ENCODE results near the gene RIPOR2.

The RIPOR2 gene, protein sequence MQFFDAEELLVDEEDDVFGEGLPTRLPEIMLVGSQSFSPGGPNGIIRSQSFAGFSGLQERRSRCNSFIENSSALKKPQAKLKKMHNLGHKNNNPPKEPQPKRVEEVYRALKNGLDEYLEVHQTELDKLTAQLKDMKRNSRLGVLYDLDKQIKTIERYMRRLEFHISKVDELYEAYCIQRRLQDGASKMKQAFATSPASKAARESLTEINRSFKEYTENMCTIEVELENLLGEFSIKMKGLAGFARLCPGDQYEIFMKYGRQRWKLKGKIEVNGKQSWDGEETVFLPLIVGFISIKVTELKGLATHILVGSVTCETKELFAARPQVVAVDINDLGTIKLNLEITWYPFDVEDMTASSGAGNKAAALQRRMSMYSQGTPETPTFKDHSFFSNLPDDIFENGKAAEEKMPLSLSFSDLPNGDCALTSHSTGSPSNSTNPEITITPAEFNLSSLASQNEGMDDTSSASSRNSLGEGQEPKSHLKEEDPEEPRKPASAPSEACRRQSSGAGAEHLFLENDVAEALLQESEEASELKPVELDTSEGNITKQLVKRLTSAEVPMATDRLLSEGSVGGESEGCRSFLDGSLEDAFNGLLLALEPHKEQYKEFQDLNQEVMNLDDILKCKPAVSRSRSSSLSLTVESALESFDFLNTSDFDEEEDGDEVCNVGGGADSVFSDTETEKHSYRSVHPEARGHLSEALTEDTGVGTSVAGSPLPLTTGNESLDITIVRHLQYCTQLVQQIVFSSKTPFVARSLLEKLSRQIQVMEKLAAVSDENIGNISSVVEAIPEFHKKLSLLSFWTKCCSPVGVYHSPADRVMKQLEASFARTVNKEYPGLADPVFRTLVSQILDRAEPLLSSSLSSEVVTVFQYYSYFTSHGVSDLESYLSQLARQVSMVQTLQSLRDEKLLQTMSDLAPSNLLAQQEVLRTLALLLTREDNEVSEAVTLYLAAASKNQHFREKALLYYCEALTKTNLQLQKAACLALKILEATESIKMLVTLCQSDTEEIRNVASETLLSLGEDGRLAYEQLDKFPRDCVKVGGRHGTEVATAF

DNA sequence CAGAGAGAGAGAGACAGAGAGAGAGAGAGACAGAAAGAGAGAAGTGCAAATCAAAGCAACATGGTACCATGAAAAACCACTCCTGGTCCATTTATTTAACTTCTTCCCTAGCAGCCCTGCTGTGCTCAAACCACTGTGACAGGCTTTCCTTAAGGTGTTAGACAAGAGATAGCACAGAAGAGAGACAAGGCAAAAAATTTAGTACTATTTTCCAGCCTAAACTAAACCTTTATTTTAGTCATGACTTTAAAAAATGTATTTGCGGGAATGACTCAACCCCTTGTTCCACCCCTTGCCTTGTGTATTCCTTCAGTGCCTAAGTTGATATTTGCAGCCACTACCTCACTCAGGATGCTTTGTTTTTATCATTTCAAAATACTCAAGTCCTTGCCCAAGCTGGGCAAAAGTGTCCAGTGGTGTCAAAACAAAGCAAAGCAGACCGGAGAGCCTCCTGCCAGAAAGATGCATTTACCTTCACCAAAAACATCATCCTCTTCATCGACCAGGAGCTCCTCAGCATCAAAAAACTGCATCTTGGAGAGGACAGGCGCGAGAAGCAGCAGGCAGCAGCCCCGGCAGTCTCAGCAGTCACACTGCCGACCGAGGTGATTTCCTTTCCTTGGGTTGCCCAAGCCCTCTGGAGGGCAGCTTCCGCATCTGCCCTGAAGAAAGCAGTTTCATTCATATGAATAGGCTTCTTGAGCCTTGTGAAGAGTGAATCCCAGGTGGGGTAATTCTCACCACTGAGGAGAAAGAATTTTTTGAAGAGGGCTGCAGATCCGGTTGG, at the start of gene RIPOR2:
TSS of gene RIPOR2 (minus strand) at position 595 of the 787 bp plus-strand sequence. CDS start at position 533, 62 bp downstream.
- no peak for DNase-seq (ENCODE audit: low read depth, low spot score)

GRCh38 chr6:24985323-24985722, 49.6 kb upstream of the RIPOR2 start:
- DNase-seq (ENCODE audit: low read depth, low spot score): no peak

DNA sequence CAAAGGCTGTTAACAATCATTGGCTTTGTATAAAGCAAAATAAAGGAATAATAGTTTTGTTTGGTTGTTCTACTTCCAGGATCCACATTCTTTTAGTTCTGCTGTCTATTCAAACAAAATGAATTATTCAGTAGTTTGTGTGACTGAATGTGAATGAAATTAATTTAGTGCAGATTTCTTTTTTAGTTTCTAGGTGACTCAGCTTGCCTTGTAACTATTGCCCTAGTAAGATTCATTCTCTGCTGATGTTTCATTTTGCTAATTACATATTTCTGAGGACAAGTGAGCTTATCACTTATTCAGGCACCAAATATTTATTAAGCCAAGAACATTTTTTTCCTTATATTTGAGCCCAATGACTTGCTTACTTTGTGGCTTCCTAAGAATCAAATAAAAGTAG, 46.5 kb upstream of the RIPOR2 start:
- DNase-seq (ENCODE audit: low read depth, low spot score): no peak

GRCh38 chr6:24981386-24981760, 45.6 kb upstream of the RIPOR2 start:
- no peak for DNase-seq (ENCODE audit: low read depth, low spot score)

DNA sequence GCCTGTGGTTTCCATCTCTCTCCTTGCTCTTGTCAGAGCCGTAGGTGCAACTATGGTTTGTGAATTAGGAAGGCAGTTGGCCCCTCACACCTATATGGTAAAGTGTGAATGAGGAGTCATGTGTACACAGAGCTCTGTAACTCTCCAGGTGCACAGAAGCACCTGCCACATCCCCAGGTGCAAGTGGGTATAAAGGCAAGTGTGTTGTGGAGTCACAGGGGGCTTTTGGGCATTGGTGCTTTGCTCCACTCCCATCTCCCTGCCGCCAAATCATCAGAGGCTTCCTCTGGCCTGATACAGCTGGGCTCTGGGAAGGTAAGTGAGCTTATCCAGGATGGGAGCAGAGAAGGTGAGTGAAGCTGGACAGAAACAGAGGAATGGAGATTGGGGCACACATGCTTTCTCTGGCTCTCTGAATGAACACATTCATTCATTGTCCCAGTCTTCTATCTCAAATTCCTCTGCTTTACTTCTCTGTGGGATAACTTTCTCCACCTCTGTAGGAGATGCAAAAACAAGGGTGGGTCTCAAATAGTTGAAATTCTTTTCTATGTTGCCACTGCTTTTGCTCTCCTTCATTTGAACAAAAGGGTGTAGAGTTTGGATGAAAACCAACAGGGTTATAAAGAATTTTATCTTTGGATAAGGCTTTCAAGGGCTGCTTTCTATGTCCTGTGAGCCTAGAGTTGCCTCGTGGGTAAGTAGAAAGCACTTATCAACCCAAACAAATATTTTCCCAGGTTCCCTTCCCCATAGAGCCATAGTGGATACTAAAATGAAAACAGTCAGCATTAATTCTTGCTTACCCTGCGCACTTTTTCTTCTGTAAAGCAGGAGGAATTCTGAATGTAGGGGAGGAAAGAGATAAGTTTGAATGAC, 45.0 kb upstream of the RIPOR2 start:
- DNase-seq (ENCODE audit: low read depth, low spot score): no peak

- no peak for DNase-seq (ENCODE audit: low read depth, low spot score)
These were observed 43.4 kb upstream of the RIPOR2 start for GRCh38 chr6:24979176-24979575.

- no peak for DNase-seq (ENCODE audit: low read depth, low spot score)
These were observed 38.7 kb upstream of the RIPOR2 start for GRCh38 chr6:24974182-24975171.

DNA sequence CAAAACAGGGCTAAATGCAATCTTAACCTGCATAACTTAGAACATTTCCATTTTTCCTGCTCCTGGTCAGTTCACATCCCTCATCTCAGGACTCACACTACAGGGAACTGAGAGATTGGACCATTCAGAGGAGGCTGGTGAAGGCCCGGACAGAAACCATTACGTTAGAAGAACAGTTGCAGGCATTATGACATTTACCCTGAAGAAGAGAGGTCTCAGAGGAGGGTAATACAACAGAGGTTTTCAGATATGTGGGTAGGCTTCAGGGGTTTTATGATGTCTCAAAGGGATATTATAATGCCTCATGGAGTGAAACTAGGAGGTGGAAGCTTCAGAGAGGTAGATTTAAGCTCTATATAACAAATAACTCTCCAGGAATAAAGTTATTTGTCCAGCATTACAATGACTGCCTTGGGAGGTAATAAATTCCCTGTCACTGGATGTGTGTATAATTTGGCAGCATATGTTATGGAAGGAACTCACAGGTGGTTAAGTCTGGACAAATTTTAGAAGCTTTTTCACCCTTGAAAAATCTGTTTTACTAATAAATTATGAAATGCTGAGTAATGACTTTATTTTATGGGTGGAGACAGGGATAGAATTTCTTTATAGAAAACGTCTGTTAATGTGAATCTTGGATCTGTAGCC, 36.7 kb upstream of the RIPOR2 start:
- DNase-seq (ENCODE audit: low read depth, low spot score): no peak

GRCh38 chr6:24971067-24971466, 35.3 kb upstream of the RIPOR2 start:
- no peak for DNase-seq (ENCODE audit: low read depth, low spot score)

DNA sequence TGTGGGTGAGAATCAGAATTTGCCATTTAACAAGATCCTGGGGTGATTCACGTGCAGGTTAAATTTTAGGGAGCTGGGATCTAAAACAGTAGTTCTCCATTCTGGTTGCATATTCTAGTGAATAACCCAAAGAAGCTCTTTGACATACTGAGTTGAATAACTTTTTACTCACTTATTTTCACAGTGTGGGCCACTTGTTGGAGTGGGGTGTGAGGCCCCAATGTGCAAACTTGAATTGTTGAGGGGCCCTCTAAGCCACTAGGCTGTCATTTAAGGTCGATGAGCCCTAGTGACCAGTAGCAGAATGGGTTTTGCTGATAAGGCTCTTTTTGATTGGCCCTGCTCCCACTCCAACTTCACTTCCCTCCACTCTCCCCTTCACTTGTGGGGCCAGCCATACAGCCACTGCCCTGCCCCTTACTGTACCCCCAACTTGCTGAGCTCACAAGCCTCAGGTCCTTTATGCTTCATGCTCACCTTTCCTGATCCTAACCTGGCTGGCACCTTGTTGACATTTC, 33.6 kb upstream of the RIPOR2 start:
- DNase-seq (ENCODE audit: low read depth, low spot score): no peak

DNA sequence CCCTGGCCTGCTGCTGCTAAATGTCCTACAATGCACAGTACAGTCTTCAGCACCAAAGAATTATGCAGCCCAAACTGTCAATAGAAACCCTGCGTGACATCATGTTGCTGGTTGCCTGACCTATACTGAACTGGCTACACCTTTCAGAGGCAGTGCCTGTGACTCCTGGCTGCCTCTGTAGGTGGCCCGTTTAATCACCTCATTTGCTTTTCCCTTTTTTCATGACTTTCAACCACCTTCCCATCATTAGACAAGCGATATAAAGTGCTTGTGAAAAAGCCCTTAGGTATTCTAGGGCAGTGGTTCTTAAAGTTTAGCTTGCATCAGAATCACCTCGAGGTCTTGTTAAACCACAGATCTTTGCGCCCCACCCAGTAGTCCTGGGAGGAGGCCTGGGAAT, 33.0 kb upstream of the RIPOR2 start:
- no peak for DNase-seq (ENCODE audit: low read depth, low spot score)

DNA sequence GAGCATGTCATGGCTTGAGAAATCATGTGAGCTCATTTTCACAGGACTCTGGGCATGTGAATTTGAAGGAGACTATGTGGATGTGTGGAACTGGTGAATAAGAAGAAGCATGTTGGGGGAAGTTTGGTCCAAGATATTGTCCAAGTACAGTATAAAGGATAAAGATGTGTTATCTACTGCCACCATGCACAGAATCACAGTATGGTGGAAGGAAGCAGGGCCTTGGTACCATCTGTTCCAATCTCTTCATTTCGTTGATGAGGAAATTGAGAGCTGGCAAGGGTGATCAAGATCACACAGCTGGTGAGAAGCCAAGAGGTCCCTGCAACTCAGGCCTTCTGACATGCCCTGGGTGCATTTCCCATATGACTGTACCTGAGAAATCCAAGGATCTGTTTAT, 31.5 kb upstream of the RIPOR2 start:
- DNase-seq (ENCODE audit: low read depth, low spot score): no peak

- DNase-seq (ENCODE audit: low read depth, low spot score): no peak
These were observed 30.6 kb upstream of the RIPOR2 start for GRCh38 chr6:24966381-24966780.

DNA sequence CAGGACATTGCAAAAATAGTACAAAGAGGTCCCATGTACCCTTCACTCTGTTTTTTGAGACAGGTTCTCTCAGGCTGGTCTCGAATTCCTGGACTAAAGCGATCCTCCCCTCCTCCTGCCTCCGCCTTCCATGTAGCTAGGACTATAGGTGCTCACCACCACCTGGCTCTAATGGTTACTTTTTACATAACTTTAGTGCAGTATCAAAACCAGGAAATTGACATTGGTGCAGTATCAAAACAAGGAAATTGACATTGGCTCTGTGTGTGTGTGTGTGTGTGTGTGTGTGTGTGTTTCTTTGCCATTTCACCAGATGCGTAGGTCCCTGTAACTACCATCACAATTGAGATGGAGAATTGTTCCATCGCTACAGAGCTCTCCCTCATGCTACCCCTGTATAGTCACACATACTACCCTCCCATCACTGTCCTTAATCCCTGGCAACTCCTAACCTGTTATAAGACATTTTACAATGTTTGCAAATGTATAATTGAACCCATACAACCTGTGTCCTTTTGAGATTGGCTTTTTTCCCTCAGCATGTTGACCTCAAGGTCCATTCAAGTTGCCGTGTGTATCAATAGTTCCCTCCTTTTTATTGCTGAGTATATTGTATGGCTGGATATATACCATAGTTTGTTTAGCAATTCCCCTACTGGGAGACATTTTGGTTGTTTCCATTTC, 28.3 kb upstream of the RIPOR2 start:
- DNase-seq (ENCODE audit: low read depth, low spot score): no peak

DNA sequence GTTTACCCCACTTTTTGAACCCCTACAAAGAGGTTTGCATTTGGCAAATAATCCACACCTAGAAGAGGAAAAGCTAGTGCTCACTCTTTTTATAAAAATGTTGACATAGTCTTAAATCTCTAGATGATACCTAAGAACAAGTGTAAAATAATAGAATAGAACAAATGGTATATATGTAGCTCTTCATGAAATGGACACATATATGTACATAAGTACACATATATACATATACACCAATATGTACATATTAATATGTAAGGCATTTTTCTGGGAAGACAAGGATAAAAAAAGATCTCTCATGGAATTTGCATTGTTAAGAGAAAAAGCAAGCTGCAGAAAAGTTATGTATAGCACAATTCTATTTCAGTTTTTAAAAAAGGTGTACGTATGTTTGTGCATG, 27.6 kb upstream of the RIPOR2 start:
- no peak for DNase-seq (ENCODE audit: low read depth, low spot score)

DNA sequence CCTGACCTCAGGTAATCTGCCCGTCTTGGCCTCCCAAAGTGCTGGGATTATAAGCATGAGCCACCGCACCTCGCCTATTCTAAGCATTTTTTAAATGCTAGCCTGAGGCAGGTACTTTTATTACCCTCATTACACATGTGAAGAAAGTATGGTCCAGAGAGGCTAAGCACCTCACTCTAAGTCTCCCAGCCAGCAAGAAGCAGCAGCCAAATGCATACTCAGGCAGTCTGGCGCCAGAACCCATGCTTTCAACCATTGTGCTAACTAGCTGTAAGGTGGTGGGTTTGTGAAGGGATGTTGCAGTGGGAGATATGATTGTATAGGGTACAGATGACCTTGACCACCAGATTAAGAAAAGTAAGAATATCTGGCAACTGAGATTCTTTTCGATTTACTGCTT, 26.1 kb upstream of the RIPOR2 start:
- no peak for DNase-seq (ENCODE audit: low read depth, low spot score)

DNA sequence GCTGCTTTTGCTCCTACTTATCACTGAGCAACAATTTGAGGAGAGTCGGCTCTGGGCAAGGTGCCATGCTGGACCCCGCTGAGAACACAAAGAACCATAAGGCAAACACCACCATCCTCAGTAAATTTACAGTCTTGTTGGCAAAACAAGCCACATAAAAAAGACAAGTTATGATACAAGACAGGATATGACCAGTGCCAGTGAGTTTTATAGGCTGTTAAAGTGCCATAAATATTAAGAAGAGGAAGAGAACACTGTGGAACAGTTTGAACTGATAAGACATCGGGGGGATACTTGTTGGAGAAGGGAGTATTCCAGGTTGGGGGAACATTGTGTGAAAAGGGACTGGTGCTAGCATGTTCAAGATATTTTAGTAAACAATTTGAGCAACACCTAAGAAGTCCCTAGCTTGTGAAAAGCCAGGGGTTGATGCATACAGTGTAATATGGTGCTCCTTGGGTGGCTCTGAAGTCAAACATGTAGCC, 25.3 kb upstream of the RIPOR2 start:
- no peak for DNase-seq (ENCODE audit: low read depth, low spot score)

DNA sequence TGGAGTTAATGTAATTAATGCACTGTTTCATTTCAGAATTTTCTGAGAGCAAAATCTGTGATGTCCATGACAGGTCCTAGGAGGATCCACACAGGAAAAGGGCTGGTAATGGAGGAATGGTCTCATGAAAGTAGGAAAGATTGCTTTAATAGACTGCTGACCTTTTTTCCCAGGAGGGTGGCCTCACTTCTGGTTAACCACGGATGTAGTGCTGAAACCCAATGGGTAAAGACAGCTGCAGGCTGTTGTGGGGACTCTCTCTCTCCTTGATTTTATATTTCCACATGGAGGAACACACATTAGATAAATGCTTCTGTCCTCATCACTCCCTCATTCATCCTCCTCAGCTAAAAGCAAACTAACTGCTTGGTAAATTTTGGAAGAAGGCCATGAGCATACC, 23.6 kb upstream of the RIPOR2 start:
- no peak for DNase-seq (ENCODE audit: low read depth, low spot score)
